ENCODE results near the gene BRI3. TPM values are rescaled to one million over a fixed set of nuclear protein-coding genes. Genes with fewer than 3 reads are reported as not detected.

BRI3 gene
- total RNA-seq, 1 experiment from 2014 or later = 102 TPM

GRCh38 chr7:98303906-98304305 lies 22.4 kb downstream of the BRI3 start:
- Histone ChIP-seq H3K36me3 (ENCODE audit: control insufficient read depth in 1 of 2, insufficient read depth in 2 of 2, low read length in 2 of 2) (peaks cover 39 to 41% of the 10 kb centered on the region in 2 experiments), H3K27ac (ENCODE audit: low read depth, low read length) (no peak overlapping the region), H3K27me3 (ENCODE audit: insufficient read depth, low read length) (no peaks in the 10 kb centered on the region), H3K9me2 (ENCODE audit: insufficient read depth) (no peaks in the 10 kb centered on the region), H3K9me3 (ENCODE audit: control insufficient read depth in 1 of 2, insufficient read depth in 1 of 2, low read depth in 1 of 2, low read length in 2 of 2) (no peaks in the 10 kb centered on the region), H3K4me1 (ENCODE audit: control insufficient read depth in 1 of 2, insufficient read depth in 2 of 2, low read length in 2 of 2) (no peaks in the 10 kb centered on the region), H3K4me3 (replicated peaks in 1 of 2; ENCODE audit: low read depth in 1 of 2, low read length in 2 of 2) (no peak overlapping the region), H2AFZ (ENCODE audit: low read depth, low read length, poor library complexity, severe bottlenecking) (no peak overlapping the region), H3K79me2 (ENCODE audit: insufficient read depth, low read length) (no peaks in the 10 kb centered on the region), H3K4me2 (ENCODE audit: low read length) (no peak overlapping the region), H4K20me1 (ENCODE audit: insufficient read depth) (no peaks in the 10 kb centered on the region), H3K9ac (ENCODE audit: low read length) (no peak overlapping the region)
- intact Hi-C loops (cut with micrococcal nuclease) = no loop called here
- ATAC-seq (no peak), DNase-seq (ENCODE audit: low read depth, low spot score) (no peak)
- ChIA-PET RAD21 (ENCODE audit: low non-redundant PET in 1 of 2, low total read pairs in 2 of 2, uncharacterized antibody in 2 of 2, unreplicated experiment in 2 of 2) (no interaction called here), POLR2A (no interaction called here), CTCF (no interaction called here)
- TF ChIP-seq ZFX (IDR thresholded peaks at IDR 0.05) (no peak), MAX (IDR thresholded peaks at IDR 0.05) (no peak)
- BruUV-seq (replicated peaks) = no TSS peak

- H3K9me2 ChIP-seq (ENCODE audit: insufficient read depth) = no peaks in the 10 kb centered on the region
- ATAC-seq (no peak), DNase-seq (ENCODE audit: low read depth, low spot score) (no peak)
- H3K36me3 ChIP-seq (ENCODE audit: control insufficient read depth in 1 of 2, insufficient read depth in 2 of 2, low read length in 2 of 2) = peaks cover 39 to 51% of the 10 kb centered on the region in 2 experiments
- no peaks in the 10 kb centered on the region for H3K9me3 ChIP-seq (ENCODE audit: control insufficient read depth in 1 of 2, insufficient read depth in 1 of 2, low read depth in 1 of 2, low read length in 2 of 2)
- no peaks in the 10 kb centered on the region for H4K20me1 ChIP-seq (ENCODE audit: insufficient read depth)
- H3K9ac ChIP-seq (ENCODE audit: low read length) = no peak overlapping the region
- H3K4me1 ChIP-seq (ENCODE audit: control insufficient read depth in 1 of 2, insufficient read depth in 2 of 2, low read length in 2 of 2) = no peaks in the 10 kb centered on the region
- no peak overlapping the region for H3K4me3 ChIP-seq (replicated peaks in 1 of 2; ENCODE audit: low read depth in 1 of 2, low read length in 2 of 2)
- CTCF ChIA-PET = no interaction called here
- H2AFZ ChIP-seq (ENCODE audit: low read depth, low read length, poor library complexity, severe bottlenecking) = no peak overlapping the region
- RAD21 ChIA-PET (ENCODE audit: low non-redundant PET in 1 of 2, low total read pairs in 2 of 2, uncharacterized antibody in 2 of 2, unreplicated experiment in 2 of 2) = no interaction called here
- BruUV-seq (replicated peaks) = no TSS peak
- no peak overlapping the region for H3K4me2 ChIP-seq (ENCODE audit: low read length)
- intact Hi-C loops (cut with micrococcal nuclease) = no loop called here
- no peaks in the 10 kb centered on the region for H3K79me2 ChIP-seq (ENCODE audit: insufficient read depth, low read length)
- H3K27me3 ChIP-seq (ENCODE audit: insufficient read depth, low read length) = no peaks in the 10 kb centered on the region
- no peak overlapping the region for H3K27ac ChIP-seq (ENCODE audit: low read depth, low read length)
- POLR2A ChIA-PET = no interaction called here
- no peak for TF ChIP-seq POLR2AphosphoS5 (IDR thresholded peaks at IDR 0.05; ENCODE audit: low read depth, low read length)
- TF ChIP-seq EZH2 (IDR thresholded peaks at IDR 0.05) = no peak
- no peak for TF ChIP-seq FOSL1 (IDR thresholded peaks at IDR 0.05; ENCODE audit: low read depth)
- TF ChIP-seq RAD21 (IDR thresholded peaks at IDR 0.05; ENCODE audit: low read depth) = no peak
- no peak for TF ChIP-seq EGR1 (IDR thresholded peaks at IDR 0.05; ENCODE audit: low read depth)
- no peak for TF ChIP-seq EZH2phosphoT487 (IDR thresholded peaks at IDR 0.05; ENCODE audit: borderline replicate concordance)
- TF ChIP-seq CEBPB (IDR thresholded peaks at IDR 0.05; ENCODE audit: low read depth) = no peak
- TF ChIP-seq MAX (IDR thresholded peaks at IDR 0.05) = no peak
- TF ChIP-seq SIN3A (IDR thresholded peaks at IDR 0.05; ENCODE audit: low read depth) = no peak
- TF ChIP-seq ELF1 (IDR thresholded peaks at IDR 0.05; ENCODE audit: borderline replicate concordance, low read depth) = no peak
- no peak for TF ChIP-seq YY1 (IDR thresholded peaks at IDR 0.05; ENCODE audit: extremely low read depth, insufficient replicate concordance, low read depth, low read length)
- TF ChIP-seq JUND (IDR thresholded peaks at IDR 0.05) = no peak
- no peak for TF ChIP-seq REST (IDR thresholded peaks at IDR 0.05; ENCODE audit: low read depth)
- TF ChIP-seq ZNF274 (IDR thresholded peaks at IDR 0.05; ENCODE audit: low read depth, low read length) = no peak
- no peak for TF ChIP-seq POLR2A (IDR thresholded peaks at IDR 0.05; ENCODE audit: borderline replicate concordance, extremely low read depth, insufficient read depth, insufficient read length)
- no peak for TF ChIP-seq CTCF (IDR thresholded peaks at IDR 0.05 in 2 of 3, conservative IDR thresholded peaks at IDR 0.05 in 1 of 3; ENCODE audit: borderline replicate concordance in 1 of 3, insufficient read depth in 1 of 3, low read depth in 2 of 3, low read length in 2 of 3)
These were observed 24.6 kb downstream of the BRI3 start for GRCh38 chr7:98305951-98306535.

All from HCT116 (cell line).